Heart left ventricle (tissue), 16 donors: Measurements from ENCODE around the gene RAB11FIP4. TPM values are rescaled to one million over a fixed set of nuclear protein-coding genes. Genes with fewer than 3 reads are reported as not detected.

Experiments
- ATAC-seq, 4 donors: fragments of 200-7000 bp; cut with Tn5 transposase; one replicate each; pipeline ENCODE4 v1.9.1; 2020 to 2022; ENCODE audit warnings: moderate library complexity in 4 of 4, mild to moderate bottlenecking in 3 of 4, moderate number of reproducible peaks in 1 of 4
- DNase-seq, 5 donors: peaks; one replicate each; pipeline ENCODE4 v3.0.0-alpha.2; 2020
- H3K27ac ChIP-seq, 12 donors: fragments of 200-600 bp; sonication (generic) in 4 of 12; one replicate each; pipeline versions ENCODE4 v1.5.0 to v1.8.0; 2016 to 2022; ENCODE audit warnings: mild to moderate bottlenecking in 2 of 12
- H3K27me3 ChIP-seq, 9 donors: fragments of 200-600 bp; sonication (generic) in 2 of 9; one replicate each; pipeline versions ENCODE4 v1.5.1 to v1.8.0; 2016 to 2022; ENCODE audit warnings: mild to moderate bottlenecking in 3 of 9
- H3K36me3 ChIP-seq, 9 donors: fragments of 200-600 bp; sonication (generic) in 2 of 9; one replicate each; pipeline versions ENCODE4 v1.5.0 to v1.8.0; 2018 to 2022; ENCODE audit warnings: mild to moderate bottlenecking in 2 of 9
- H3K4me1 ChIP-seq, 12 donors: fragments of 200-600 bp; sonication (generic) in 4 of 12; one replicate each; pipeline versions ENCODE4 v1.5.0 to v1.8.0; 2016 to 2022; ENCODE audit warnings: mild to moderate bottlenecking in 3 of 12
- H3K4me3 ChIP-seq, 12 donors: fragments of 200-600 bp; sonication (generic) in 4 of 12; one replicate each; pipeline versions ENCODE4 v1.5.0 to v1.8.0; 2017 to 2022; ENCODE audit warnings: mild to moderate bottlenecking in 9 of 12, moderate library complexity in 4 of 12
- H3K9me3 ChIP-seq, 12 donors: fragments of 200-600 bp; sonication (generic) in 4 of 12; one replicate each; pipeline versions ENCODE4 v1.5.0 to v1.8.0; 2016 to 2022; ENCODE audit warnings: mild to moderate bottlenecking in 1 of 12
- POLR2A ChIP-seq, 2 donors: fragments of 450-650 bp; IDR thresholded peaks; one replicate each; pipeline ENCODE4 v1.6.1; 2017; ENCODE audit warnings: antibody characterized with exemption in 2 of 2, mild to moderate bottlenecking in 2 of 2, moderate library complexity in 2 of 2
- WGBS, 4 donors: extraction: QIAGEN DNeasy Blood & Tissue Kit in 2 of 4; methylation state at CpG; one replicate each; pipeline versions ENCODE4 v1.1.5 to v1.1.7; 2013 to 2018; 5-methylcytosine and 5-hydroxymethylcytosine counted together
- intact Hi-C, 10 donors: fragments of 100-400 bp; cut with DNase I; formaldehyde crosslinking; loops; one replicate each; pipeline versions ENCODE4 v1.11.1 to v1.14.2; 2022
- polyA plus RNA-seq, 2 donors: library from polyadenylated mRNA; stranded (reverse); fragments of 200-250 nt; gene quantifications; one replicate each; pipeline ENCODE4 v1.2.3, GENCODE V29; 2013
- total RNA-seq, 9 donors: library from RNA; depleted of rRNA in 2 of 9; stranded (reverse); fragments of >200 nt in 2 of 9; fragmentation: NEBNext Ultra II Directional in 3 of 9; extraction: Animal tissue kit (Norgen Biotek cat#: 25700) in 3 of 9; gene quantifications; one replicate each; pipeline versions ENCODE4 v1.1.0 to v1.2.4, GENCODE V29; 2016 to 2023
- TF ChIP-seq, protein P1 (sequence below), 12 donors: fragments of 200-600 bp; sonication (generic) in 4 of 12; IDR thresholded peaks; one replicate each; pipeline versions ENCODE4 v1.5.0 to v1.8.0; 2018 to 2022; ENCODE audit warnings: antibody characterized with exemption in 12 of 12, mild to moderate bottlenecking in 5 of 12
- donor health status: ischemic (EF 13 %, LVEDD 7.1; RV severe dilation, severe dysfunction).
- donor health status: healthy with polysubstance abuse.
- donor health status: DM: no; HTN: yes; CAD: no.
- donor health status: DM: no; HTN: no; CAD: no.
- donor health status: ischemic (EF 25% LVEDD 6.9; RV normal size, moderate dysfunction).
- donor health status: ischemic (EF 25% LVEDD 5.7; RV mildly dilated, moderate dysfunction).
- donor health status: healthy.
- donor health status: DM: yes; HTN: yes; CAD: no.
- donor health status: ischemic (EF 35%, LVEDD 5.7; RV mildly dilated, moderate dysfunction).
- donor health status: nonischemic (EF 11% LVEDD 7.7; RV severe dilation, severe dysfunction).
- donor health status: DM: yes; HTN: yes; CAD: no.
- donor health status: PGD.
- donor health status: ischemic (EF 29% LVEDD 5.4; RV normal size, mild dysfunction).
- donor health status: nonischemic (EF 23%, LVEDD 6.1; RV moderate dilation, normal function).

RAB11FIP4 gene
- total and polyA plus RNA-seq, 11 donors: 1.5 to 13.7 (median 8.3) TPM

DNA sequence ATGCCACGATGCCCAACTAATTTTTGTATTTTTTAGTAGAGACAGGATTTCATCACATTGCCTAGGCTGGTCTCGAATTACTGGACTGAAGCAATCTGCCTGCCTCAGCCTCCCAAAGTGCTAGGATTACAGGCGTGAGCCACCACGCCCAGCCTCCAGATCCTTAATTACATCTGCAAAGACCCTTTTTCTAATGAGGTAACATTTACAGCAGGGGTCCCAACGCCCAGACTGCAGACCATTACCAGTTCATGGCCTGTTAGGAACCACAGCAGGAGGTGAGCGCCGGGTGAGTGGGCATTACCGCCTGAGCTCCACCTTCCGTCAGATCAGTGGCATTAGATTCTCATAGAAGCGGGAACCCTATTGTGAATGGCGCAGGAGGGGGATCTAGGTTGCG is 4.0 kb upstream of the RAB11FIP4 start:
- intact Hi-C loops: loop anchor here in 3 of 10 donors (5.0 kb wide), 2 partner anchors 135 to 140 kb away; no protein-coding TSS in a partner anchor
- 76 to 86% (median 82%) methylated on average over 12 of the region's 12 CpGs for WGBS, 4 donors
- no peak for TF ChIP-seq POLR2A (IDR thresholded peaks at IDR 0.05)
- TF ChIP-seq, protein P1, sequence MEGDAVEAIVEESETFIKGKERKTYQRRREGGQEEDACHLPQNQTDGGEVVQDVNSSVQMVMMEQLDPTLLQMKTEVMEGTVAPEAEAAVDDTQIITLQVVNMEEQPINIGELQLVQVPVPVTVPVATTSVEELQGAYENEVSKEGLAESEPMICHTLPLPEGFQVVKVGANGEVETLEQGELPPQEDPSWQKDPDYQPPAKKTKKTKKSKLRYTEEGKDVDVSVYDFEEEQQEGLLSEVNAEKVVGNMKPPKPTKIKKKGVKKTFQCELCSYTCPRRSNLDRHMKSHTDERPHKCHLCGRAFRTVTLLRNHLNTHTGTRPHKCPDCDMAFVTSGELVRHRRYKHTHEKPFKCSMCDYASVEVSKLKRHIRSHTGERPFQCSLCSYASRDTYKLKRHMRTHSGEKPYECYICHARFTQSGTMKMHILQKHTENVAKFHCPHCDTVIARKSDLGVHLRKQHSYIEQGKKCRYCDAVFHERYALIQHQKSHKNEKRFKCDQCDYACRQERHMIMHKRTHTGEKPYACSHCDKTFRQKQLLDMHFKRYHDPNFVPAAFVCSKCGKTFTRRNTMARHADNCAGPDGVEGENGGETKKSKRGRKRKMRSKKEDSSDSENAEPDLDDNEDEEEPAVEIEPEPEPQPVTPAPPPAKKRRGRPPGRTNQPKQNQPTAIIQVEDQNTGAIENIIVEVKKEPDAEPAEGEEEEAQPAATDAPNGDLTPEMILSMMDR (IDR thresholded peaks at IDR 0.05): no peak

DNA sequence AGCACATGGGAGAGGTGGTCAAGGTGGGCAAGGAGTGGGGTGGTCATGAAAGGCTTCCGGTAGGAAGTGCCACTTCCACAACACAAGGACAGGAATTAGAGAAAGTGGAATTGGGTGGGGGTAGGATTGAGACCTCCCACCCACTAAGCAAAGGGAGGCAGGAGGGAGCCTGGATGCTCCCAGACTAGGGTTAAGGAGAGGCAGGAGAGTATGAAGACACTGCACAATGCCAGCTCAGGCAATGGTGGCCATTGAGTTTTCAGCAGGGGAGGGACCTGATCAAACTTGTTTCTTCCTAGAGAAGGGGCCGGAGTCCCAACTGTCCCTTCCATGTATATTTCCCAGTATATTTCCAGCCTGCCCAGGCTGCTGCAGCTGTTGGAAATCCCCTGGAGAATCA is 3.1 kb upstream of the RAB11FIP4 start:
- Histone ChIP-seq H3K4me1 (peaks cover 0 to 18% (median 7%) of the 10 kb centered on the region in 12 donors), H3K4me3 (no peak overlapping the region), H3K27me3 (peaks cover 9 to 37% (median 26%) of the 10 kb centered on the region in 9 donors), H3K27ac (no peak overlapping the region), H3K36me3 (no peaks in the 10 kb centered on the region), H3K9me3 (no peaks in the 10 kb centered on the region)
- DNase-seq (no peak), ATAC-seq (no peak)
- TF ChIP-seq POLR2A (IDR thresholded peaks at IDR 0.05): no peak
- TF ChIP-seq, protein P1 (IDR thresholded peaks at IDR 0.05): no peak
- 64 to 78% (median 71%) methylated on average over 2 of the region's 2 CpGs for WGBS, 4 donors
- intact Hi-C loops: loop anchor here in 5 of 10 donors (2.0 to 5.0 kb wide), 3 partner anchors 134 to 139 kb away; no protein-coding TSS in a partner anchor

More for the DNA sequence above, 4.0 kb upstream of the RAB11FIP4 start:
- no peak for ATAC-seq
- H3K4me3 ChIP-seq: no peak overlapping the region
- H3K4me1 ChIP-seq: peaks cover 0 to 16% (median 6%) of the 10 kb centered on the region in 12 donors
- H3K27ac ChIP-seq: no peak overlapping the region
- peaks cover 0 to 3% (median 0%) of the 10 kb centered on the region in 9 donors for H3K36me3 ChIP-seq
- H3K9me3 ChIP-seq: no peaks in the 10 kb centered on the region
- peaks cover 7 to 28% (median 17%) of the 10 kb centered on the region in 9 donors for H3K27me3 ChIP-seq
- DNase-seq: no peak

DNA sequence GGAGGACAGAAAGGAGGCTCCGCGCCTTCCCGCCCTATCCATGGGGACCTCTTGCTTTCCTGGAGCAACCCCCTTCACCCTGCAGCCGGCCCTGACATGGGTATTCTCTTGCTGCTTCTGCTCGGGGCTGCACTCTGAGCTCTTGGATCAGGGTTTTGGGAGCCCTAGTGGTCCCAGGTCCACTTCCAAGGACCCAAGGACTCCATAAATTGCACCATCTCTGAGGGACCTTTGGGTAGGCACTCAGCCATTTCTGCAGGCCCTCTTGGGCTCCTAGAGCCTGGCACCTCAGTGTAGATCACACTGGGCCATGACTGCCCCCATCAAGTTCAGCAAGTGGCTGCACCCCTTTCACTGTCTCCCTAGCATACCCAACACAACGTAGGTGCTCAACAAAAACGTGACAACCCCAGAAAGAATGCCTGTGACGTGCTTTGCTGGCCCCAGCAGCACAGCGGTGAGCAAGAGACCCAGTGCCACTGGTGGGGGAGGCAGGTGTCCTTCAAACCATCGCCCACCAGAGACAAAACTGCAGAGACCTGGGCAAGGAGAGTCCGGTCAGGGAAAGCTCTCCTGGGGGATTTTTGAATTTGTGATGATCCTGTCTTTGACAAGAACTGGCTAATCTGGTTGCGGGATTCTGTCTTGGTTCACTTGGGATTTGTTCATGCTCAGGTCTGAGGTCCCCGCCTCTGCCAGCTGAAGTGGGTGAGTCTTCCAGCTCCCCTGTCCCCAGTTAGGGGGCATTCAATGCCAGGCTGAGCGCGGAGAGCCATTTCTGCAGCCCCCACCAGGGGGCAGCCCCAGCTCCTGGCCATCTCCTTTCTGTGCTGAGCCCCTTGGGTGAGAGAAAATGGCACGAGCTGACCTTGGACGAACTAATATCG is 2.5 kb upstream of the RAB11FIP4 start:
- Histone ChIP-seq H3K27me3 (peaks cover 9 to 41% (median 33%) of the 10 kb centered on the region in 9 donors), H3K4me1 (peaks cover 0 to 18% (median 7%) of the 10 kb centered on the region in 12 donors), H3K36me3 (no peaks in the 10 kb centered on the region), H3K4me3 (no peak overlapping the region), H3K27ac (no peak overlapping the region), H3K9me3 (no peaks in the 10 kb centered on the region)
- DNase-seq: peak in 1 of 5 donors; percentile 18
- WGBS, 4 donors: 46 to 66% (median 54%) methylated on average over 12 to 18 of the region's 18 CpGs
- TF ChIP-seq POLR2A (IDR thresholded peaks at IDR 0.05): no peak
- TF ChIP-seq, protein P1 (IDR thresholded peaks at IDR 0.05): peak; percentile 45 to 68 (median 59)
- intact Hi-C loops: loop anchor here in 6 of 10 donors (1.0 to 5.0 kb wide), 4 partner anchors 133 to 138 kb away; no protein-coding TSS in a partner anchor
- peak in 2 of 4 donors; percentile 45 to 51 for ATAC-seq
